ENCODE data around the gene FOXP4.

GRCh38 chr6:41531016-41531415, 15.2 kb upstream of the FOXP4 start:
- TF ChIP-seq CTCF (IDR thresholded peaks at IDR 0.05): no peak
- no peak for TF ChIP-seq KDM5A (IDR thresholded peaks at IDR 0.05)
- no peak for TF ChIP-seq RCOR1 (IDR thresholded peaks at IDR 0.05; ENCODE audit: low read depth, low read length)

Data from A549 (cell line).